IgD-negative memory B cell (primary cell): ENCODE measurements around the gene ZFP36. TPM values are rescaled to one million over a fixed set of nuclear protein-coding genes. Genes with fewer than 3 reads are reported as not detected.
A peak's percentile ranks its signal among the peaks of the same experiment; 100 is the strongest.

Source experiments
- H3K27ac Mint-ChIP-seq, 3 donors: one replicate each; pipeline ENCODE4 v1.8.0; 2020 to 2022; ENCODE audit warnings: mild to moderate bottlenecking in 3 of 3, mixed read lengths in 3 of 3, moderate library complexity in 1 of 3
- H3K27me3 Mint-ChIP-seq: one replicate; pipeline ENCODE4 v1.8.0; 2021; ENCODE audit warnings: mixed read lengths
- H3K36me3 Mint-ChIP-seq: one replicate; pipeline ENCODE4 v1.8.0; 2020; ENCODE audit warnings: mild to moderate bottlenecking, mixed read lengths
- H3K4me1 Mint-ChIP-seq, 3 donors: one replicate each; pipeline ENCODE4 v1.8.0; 2020 to 2022; ENCODE audit warnings: mixed read lengths in 3 of 3, mild to moderate bottlenecking in 1 of 3
- H3K4me3 Mint-ChIP-seq, 4 donors: one replicate each; pipeline ENCODE4 v1.8.0; 2020 to 2022; ENCODE audit warnings: mild to moderate bottlenecking in 4 of 4, mixed read lengths in 4 of 4, moderate library complexity in 3 of 4
- H3K9me3 Mint-ChIP-seq, 3 donors: one replicate each; pipeline ENCODE4 v1.8.0; 2020 to 2021; ENCODE audit warnings: mixed read lengths in 3 of 3, mild to moderate bottlenecking in 1 of 3
- polyA plus RNA-seq: library from polyadenylated mRNA; unstranded; fragments of 300-500 nt; fragmentation: Illumina TruSeq; gene quantifications from one replicate; pipeline ENCODE4 v1.2.3, GENCODE V29; 2021

Gene ZFP36
- polyA plus RNA-seq, 1 donor from 2014 or later = 579 TPM

DNA sequence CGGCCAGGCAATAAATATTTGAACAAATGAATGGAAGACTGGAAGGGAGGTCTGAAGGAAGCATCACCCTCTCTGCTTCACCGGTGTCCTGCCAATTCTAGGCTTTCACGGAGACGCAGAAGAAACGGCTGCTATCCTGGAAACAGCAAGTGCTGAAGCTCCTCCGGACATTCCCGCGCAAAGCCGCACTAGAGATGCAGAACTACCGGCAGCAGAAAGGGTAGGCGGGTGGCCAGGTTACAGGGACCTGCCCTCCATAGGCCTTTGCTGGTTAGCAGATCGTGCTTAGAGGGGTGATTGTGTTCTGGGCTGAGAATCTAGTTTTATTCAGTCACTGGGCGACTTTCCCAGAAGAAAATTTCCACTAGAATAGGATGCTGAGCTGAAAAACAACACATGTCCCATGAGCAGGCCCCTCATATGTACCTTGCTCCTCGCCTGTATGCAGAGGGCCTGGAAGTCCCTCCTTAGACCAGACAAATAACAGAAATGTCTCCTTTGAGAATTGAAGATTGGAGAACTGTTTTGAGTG, 26.7 kb upstream of the ZFP36 start:
- Mint-ChIP-seq H3K4me1 (peaks cover 0 to 4% (median 0%) of the 10 kb centered on the region in 3 donors), H3K36me3 (peaks cover 6% of the 10 kb centered on the region), H3K4me3 (no peak overlapping the region), H3K27ac (no peak overlapping the region), H3K27me3 (no peaks in the 10 kb centered on the region), H3K9me3 (no peaks in the 10 kb centered on the region)

DNA sequence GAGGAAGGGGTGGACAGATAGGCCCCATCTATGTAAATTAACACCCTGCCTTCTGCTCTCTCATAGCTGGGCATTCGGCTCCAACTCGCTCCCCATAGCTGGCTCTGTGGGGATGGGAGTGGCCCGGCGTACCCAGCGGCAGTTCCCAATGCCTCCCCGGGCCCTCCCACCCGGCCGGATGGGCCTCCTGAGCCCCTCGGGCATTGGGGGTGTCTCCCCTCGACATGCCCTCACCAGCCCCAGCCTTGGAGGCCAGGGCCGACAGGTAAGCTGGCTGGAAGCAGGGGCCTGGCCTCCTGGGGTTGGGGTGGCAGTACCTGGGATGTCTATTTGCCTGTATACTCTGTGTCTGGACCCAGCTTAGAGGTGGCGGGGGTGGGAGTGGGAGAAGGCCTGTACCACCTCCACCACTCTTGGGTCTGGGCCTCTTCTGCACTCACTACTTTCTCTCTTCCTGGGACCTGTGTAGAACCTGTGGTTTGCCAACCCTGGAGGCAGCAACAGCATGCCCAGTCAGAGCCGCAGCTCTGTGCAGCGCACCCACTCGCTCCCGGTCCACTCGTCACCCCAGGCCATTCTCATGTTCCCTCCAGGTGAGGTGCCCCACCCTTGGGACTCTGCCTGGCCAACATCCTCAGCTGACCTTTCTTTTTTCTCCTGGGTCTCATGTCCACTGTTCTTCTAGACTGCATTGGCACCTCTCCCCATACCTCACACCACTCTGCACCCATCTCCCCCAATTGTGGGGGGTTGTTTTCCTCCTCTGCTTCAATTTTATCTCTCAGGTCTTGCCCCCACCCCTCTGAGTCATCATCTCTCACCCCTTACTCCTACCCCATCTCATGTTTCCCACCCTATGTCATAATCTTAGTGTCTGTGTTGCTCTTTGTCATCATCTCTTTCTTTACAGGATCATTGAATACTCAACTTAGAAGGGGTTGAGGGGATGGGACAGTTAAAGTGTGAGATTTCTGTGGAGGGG, 25.8 kb upstream of the ZFP36 start:
- H3K4me1 Mint-ChIP-seq = peaks cover 0 to 4% (median 0%) of the 10 kb centered on the region in 3 donors
- peak overlapping the region in 1 of 4 donors; percentile 63 for H3K4me3 Mint-ChIP-seq
- H3K27me3 Mint-ChIP-seq = no peaks in the 10 kb centered on the region
- no peaks in the 10 kb centered on the region for H3K9me3 Mint-ChIP-seq
- peak overlapping the region in 2 of 3 donors; percentile 48 to 74 for H3K27ac Mint-ChIP-seq
- peaks cover 6% of the 10 kb centered on the region for H3K36me3 Mint-ChIP-seq

DNA sequence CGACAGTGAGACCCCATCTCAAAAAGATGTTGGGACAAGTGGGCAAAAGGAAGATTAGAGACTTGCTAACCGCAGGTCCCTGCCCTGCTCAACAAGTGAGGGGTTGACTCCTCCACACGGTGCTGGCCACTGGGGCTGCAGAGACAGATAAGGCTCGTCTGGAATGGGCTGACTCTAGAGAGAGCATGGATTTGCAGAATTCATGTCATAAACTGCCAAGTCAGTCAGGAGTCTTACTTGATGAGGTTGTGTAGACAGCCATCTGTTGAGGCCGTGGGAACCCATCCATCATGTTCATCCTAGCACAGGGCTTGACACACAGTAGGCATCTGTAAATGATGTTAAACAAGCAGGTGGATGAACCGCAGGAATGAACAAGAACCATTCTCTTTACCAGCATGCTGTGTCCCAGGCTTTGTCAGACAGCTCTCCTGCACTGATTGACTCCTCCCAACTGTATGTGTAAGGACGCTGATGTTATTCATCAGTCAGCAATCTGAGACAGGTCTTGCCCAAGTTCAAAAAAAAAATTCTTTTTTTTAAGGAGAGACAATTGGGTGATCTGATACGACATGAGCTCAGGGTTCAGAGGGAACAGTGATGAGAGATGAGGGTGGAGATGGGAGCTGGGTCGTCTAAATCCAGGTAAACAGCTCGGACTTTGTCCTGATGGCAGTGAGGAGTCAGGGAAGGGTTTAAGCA, 24.6 kb upstream of the ZFP36 start:
- H3K4me3 Mint-ChIP-seq = peak overlapping the region in 1 of 4 donors; percentile 5
- H3K4me1 Mint-ChIP-seq = peaks cover 0 to 4% (median 0%) of the 10 kb centered on the region in 3 donors
- no peaks in the 10 kb centered on the region for H3K9me3 Mint-ChIP-seq
- no peaks in the 10 kb centered on the region for H3K27me3 Mint-ChIP-seq
- peak overlapping the region in 1 of 3 donors; percentile 79 for H3K27ac Mint-ChIP-seq
- peaks cover 4% of the 10 kb centered on the region for H3K36me3 Mint-ChIP-seq

DNA sequence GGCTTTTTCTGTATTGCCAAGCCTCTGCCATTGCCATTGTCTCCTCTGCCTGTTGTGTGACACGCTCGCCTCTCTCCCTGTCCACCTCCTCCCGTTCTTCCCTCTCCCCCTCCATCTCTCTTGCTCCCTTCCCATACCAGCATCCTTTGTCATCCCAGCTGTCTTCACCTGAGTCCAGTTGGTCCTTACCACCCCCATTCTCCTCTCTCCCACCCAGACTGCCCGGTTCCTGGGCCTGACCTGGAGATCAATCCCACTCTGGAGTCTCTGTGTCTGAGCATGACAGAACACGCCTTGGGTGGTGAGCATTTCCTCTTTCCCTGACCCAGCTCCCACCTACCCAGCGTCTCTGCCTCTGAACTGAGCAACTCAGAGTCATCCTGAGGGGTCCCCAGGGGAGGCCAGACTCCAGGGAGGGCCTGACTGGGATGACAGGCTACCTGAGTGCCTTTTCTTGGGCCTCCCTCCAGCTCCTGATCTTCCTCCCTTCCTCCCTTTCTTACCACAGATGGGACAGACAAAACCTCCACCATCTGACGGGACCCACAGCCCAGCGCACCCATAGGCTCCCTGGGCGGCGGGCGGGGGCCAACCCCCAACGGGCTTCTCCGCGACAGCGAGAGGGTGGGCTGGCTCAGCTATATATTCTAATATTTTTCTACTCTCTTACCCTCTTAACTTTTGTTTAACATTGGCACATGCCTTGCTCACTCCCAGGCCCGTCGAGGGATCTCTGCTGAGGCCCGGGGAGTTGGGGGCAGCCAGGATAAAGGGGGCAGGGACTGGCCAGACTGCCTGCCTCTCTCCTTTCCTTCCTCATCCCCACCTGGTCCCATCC, 23.4 kb upstream of the ZFP36 start:
- H3K9me3 Mint-ChIP-seq = no peaks in the 10 kb centered on the region
- H3K27me3 Mint-ChIP-seq = no peaks in the 10 kb centered on the region
- peaks cover 4% of the 10 kb centered on the region for H3K36me3 Mint-ChIP-seq
- H3K4me3 Mint-ChIP-seq = peak overlapping the region in 1 of 4 donors; percentile 29
- peak overlapping the region in 2 of 3 donors; percentile 71 to 79 for H3K27ac Mint-ChIP-seq
- peaks cover 0 to 4% (median 0%) of the 10 kb centered on the region in 3 donors for H3K4me1 Mint-ChIP-seq

DNA sequence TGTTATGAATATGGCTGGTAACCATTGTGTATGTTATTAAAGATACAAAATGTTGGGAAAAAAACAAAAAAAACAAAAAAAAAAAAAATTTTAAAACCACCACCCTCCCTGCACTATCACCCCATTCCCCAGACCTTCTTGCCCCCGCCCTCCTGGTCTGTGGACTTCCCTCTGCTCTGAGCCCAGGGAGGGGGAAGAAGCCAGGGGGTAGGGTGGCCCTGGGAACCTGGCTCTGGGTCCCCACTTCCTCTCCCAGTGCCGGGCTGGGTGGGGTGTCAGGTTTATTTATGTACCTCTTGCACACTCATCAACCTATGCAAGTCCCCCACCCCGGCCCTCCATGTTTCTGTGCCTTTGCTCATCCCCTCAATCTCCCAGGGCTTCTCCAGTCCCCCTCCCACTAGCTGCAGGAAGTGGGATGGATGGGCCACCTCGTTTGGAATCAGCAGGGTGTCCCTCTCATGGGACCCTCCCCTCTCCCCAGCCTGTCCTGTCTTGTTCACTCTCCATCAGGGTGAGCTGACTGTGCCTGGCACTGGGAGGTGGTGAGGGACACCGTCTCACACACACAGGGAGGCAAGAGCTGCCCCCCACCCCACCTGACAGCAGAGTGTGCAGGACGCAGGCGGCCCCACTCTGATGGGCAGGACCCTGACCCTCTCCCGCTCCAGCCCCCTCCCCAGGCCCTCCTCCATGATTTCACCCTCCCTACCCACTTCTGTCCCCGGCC, 21.6 kb upstream of the ZFP36 start:
- no peak overlapping the region for H3K4me3 Mint-ChIP-seq
- H3K9me3 Mint-ChIP-seq = no peaks in the 10 kb centered on the region
- H3K27me3 Mint-ChIP-seq = no peaks in the 10 kb centered on the region
- H3K27ac Mint-ChIP-seq = peak overlapping the region in 2 of 3 donors; percentile 90 to 91
- peaks cover 0 to 4% (median 2%) of the 10 kb centered on the region in 3 donors for H3K4me1 Mint-ChIP-seq
- H3K36me3 Mint-ChIP-seq = peaks cover 3% of the 10 kb centered on the region

DNA sequence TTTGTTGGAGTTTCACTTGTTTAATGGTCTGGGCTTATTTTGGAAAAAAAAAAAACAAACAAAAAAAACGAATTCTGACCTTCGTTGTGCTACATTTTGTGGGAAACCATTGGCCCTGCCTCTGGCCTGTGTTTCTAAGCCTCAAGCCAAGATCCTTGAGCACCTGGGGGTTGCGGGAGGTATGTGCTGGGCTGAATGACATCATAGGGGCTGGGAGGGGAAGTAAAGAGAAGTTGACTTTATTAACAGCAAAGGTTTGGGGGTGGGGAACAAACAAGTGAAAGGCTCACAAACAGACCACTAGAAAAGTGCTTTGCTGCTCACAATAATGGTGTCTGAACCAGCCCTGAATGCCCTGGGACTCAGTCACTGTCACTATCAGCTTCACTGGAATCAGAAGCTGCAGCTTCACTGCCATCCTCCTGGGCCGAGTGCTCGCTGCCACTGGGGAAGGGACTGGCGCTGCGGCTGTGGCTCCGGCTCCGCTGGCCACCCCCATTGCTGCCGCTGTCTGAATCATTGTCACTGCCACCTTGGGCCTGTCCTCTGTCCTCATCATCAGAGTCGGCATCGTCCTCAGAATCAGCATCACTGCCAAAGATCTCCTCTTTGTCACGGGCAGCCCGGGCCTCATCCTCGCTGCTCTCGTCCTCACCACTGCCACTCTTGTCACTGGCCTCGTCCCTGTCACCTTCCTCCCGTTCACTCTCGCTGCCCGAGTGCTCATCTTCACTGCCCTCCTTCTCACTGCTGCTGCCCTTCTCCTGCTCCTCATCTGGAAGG, 20.8 kb upstream of the ZFP36 start:
- H3K27me3 Mint-ChIP-seq = no peaks in the 10 kb centered on the region
- H3K4me1 Mint-ChIP-seq = peaks cover under 1 to 9% (median 7%) of the 10 kb centered on the region in 3 donors
- no peaks in the 10 kb centered on the region for H3K9me3 Mint-ChIP-seq
- peak overlapping the region in 2 of 3 donors; percentile 14 to 91 for H3K27ac Mint-ChIP-seq
- peaks cover 3% of the 10 kb centered on the region for H3K36me3 Mint-ChIP-seq
- H3K4me3 Mint-ChIP-seq = peak overlapping the region in 2 of 4 donors; percentile 43 to 51

DNA sequence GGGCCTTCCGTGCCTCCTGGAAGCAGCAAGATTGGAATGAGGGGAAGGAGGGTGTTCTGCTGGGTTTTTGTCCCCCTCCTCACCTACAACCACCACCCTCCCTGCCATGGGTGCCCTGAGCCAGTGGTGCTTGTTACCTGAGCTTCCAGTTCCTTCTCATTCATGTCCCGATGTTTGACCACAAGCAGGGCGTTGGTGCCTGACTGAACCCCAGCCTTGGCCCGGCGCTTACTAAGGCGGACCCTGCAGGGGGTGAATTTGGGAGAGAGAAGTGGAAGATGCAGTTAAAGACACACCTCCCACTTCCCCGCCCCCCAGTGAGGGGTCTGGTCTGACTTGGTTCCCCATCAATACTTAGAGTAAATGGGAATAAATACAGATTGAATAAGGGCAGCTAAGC, 20.1 kb upstream of the ZFP36 start:
- peaks cover 4% of the 10 kb centered on the region for H3K36me3 Mint-ChIP-seq
- H3K9me3 Mint-ChIP-seq = no peaks in the 10 kb centered on the region
- H3K27ac Mint-ChIP-seq = peak overlapping the region in 2 of 3 donors; percentile 19 to 91
- peaks cover 7 to 13% (median 8%) of the 10 kb centered on the region in 3 donors for H3K4me1 Mint-ChIP-seq
- H3K4me3 Mint-ChIP-seq = peak overlapping the region in 1 of 4 donors; percentile 22
- no peaks in the 10 kb centered on the region for H3K27me3 Mint-ChIP-seq

DNA sequence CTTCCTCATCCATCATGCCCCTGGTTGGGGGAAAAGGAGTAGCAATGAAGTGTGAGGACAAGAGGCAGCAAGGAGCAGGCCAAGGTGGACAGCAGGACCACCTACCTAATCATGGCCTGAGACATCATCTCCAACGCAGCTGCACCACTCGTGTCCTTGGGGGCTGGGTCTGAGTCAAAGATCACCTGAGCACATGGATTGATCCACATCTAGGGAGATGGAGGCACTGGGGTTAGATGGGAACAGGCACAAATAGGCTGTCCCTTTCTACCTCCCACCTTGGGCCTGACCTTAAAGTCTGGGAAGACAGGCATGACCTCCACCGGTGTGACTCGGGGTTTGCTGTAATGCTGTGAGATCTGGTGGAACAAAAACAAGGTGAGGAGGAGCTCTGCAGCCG, 18.0 kb upstream of the ZFP36 start:
- Mint-ChIP-seq H3K4me3 (peak overlapping the region in 1 of 4 donors; percentile 84), H3K9me3 (no peaks in the 10 kb centered on the region), H3K36me3 (peaks cover 5% of the 10 kb centered on the region), H3K4me1 (peaks cover 7 to 19% (median 16%) of the 10 kb centered on the region in 3 donors), H3K27me3 (no peaks in the 10 kb centered on the region), H3K27ac (peak overlapping the region; percentile 73 to 88 (median 78))

DNA sequence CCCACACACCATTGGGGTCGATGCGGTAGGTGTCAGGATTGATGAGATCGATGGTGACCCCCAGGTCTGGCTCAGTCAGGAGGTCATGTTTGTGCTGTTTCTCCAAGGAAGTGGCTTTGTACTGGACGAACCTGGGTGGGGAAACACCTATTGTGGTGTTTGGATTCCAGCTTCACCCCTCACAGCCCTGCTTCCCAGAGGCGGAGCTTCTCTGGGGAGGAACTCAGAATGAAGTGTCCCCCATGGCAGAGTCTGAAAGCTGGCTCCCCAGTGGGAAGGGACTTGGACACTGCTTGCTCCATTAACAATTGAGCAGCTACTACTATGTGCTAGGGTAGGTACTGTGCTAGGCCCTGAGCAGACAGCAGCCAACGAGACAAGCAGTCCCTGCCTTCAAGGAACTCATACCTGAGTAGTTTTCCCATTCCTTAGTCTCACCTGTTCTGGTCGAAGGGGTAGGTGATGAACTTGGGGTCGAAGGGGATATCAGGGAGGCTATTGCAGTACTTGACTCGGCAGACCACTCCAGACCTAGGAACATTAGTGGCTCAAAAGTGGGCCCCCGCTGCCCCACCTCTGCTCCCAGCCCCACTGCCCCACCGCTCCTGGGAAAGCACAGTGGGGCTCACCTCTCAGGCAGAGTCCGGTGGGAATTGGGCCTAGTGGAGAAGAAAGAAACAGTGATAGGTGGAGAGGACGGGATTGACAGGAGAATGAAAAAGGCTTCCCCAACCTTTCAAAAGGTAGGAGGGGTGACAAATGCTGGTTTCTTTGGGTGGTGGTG, 16.8 kb upstream of the ZFP36 start:
- Mint-ChIP-seq H3K36me3 (peaks cover 5% of the 10 kb centered on the region), H3K9me3 (no peaks in the 10 kb centered on the region), H3K27ac (peak overlapping the region; percentile 78 to 99 (median 98)), H3K4me1 (peaks cover 7 to 19% (median 16%) of the 10 kb centered on the region in 3 donors), H3K27me3 (no peaks in the 10 kb centered on the region), H3K4me3 (peak overlapping the region; percentile 84 to 97 (median 97))

DNA sequence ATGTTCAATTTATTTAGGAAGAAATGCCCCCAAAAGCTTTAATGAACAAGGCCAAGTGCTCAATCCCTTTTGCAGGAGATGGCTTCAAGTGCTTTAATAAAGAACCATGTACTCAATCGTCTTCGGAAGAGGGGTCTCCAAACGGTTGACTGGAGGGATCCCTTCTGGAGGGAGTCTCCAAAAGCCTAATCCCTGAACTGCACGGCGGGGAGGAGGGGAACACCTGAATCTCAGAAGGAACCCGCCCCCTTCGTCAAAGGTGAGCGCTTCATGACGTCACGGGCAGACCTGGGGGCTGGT, 16.2 kb upstream of the ZFP36 start:
- peaks cover 7 to 19% (median 16%) of the 10 kb centered on the region in 3 donors for H3K4me1 Mint-ChIP-seq
- H3K27ac Mint-ChIP-seq = peak overlapping the region; percentile 78 to 99 (median 98)
- no peaks in the 10 kb centered on the region for H3K9me3 Mint-ChIP-seq
- peaks cover 7% of the 10 kb centered on the region for H3K36me3 Mint-ChIP-seq
- no peaks in the 10 kb centered on the region for H3K27me3 Mint-ChIP-seq
- H3K4me3 Mint-ChIP-seq = peak overlapping the region; percentile 84 to 97 (median 97)

DNA sequence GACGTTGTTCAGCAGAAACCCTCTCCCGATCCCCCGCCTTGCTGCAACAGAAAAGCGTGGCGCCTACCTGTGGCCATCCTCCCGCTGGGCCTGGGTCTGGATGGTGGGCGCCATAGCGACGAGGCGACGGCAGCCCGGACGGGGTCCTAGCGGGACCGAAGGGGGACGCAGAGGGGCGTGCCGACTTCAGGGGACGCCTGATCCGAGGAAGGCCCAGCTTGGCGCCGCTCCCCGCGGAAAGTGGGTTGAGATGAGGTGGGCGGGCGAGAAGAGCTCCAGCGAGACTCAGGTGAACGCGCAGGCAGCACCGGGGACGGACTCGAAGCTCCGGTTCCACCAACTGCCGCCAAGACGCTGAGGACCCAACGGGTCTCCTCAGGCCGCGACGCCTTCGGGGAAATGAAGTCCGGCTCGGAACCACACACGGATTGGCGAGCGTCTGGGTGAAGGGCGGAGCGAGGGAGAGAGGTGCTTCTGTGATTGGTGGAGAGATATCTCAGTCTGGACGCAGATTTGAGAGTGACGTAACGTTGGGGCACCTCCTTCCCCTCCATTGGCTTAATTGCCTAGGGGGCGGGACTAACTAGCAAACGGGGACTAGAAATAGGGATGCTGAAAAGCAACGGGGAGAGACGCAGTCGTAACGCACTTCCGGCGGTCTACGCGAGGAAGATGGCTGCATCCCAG, 15.8 kb upstream of the ZFP36 start, which contains the start of the genes MED29 and PAF1:
Gene MED29 (plus strand): TSS at position 628 of the 687 bp plus-strand sequence. CDS start 45 bp downstream, at position 673.
Gene PAF1 (minus strand): TSS at position 356 of the 687 bp plus-strand sequence. CDS start 242 bp downstream, at position 114.
- peak within 1 kb of the TSS; percentile 78 to 99 (median 98) for H3K27ac Mint-ChIP-seq
- no peaks in the 10 kb centered on the region for H3K27me3 Mint-ChIP-seq
- no peaks in the 10 kb centered on the region for H3K9me3 Mint-ChIP-seq
- H3K4me1 Mint-ChIP-seq = peaks cover 7 to 19% (median 16%) of the 10 kb centered on the region in 3 donors
- H3K36me3 Mint-ChIP-seq = peaks cover 7% of the 10 kb centered on the region
- H3K4me3 Mint-ChIP-seq = peak within 1 kb of the TSS; percentile 84 to 97 (median 97)
